HCT116 (cell line): ENCODE results near the gene CLDN15.

Experiments
- RAD21 ChIP-seq: IDR thresholded peaks from 2 replicates; pipeline ENCODE4 v1.6.1; 2012; ENCODE audit warnings: low read depth, mild to moderate bottlenecking
- SIN3A ChIP-seq: IDR thresholded peaks from 2 replicates; pipeline ENCODE4 v1.6.1; 2012; ENCODE audit warnings: low read depth
- YY1 ChIP-seq: IDR thresholded peaks from 2 replicates; pipeline ENCODE4 v1.6.1; 2011; ENCODE audit warnings: low read length, low read depth, moderate library complexity, mild to moderate bottlenecking; ENCODE audit not compliant: insufficient replicate concordance; ENCODE audit errors: extremely low read depth
- TF ChIP-seq, protein P1 (sequence below), 3 experiments: fragments of 200-600 bp in 1 of 3; sonication (generic) in 1 of 3; IDR thresholded peaks in 2 of 3; conservative IDR thresholded peaks in 1 of 3; 2 replicates each; pipeline ENCODE4 v1.5.1; 2012 to 2017; ENCODE audit warnings: low read depth in 2 of 3, low read length in 2 of 3, antibody characterized with exemption in 1 of 3, borderline replicate concordance in 1 of 3, control low read depth in 1 of 3, mild to moderate bottlenecking in 1 of 3, mixed read lengths in 1 of 3, mixed run types in 1 of 3, moderate library complexity in 1 of 3; ENCODE audit not compliant: insufficient read depth in 1 of 3
- TF ChIP-seq, protein P2 (sequence below): IDR thresholded peaks from 2 replicates; pipeline ENCODE4 v1.6.1; 2012; ENCODE audit warnings: low read depth

DNA sequence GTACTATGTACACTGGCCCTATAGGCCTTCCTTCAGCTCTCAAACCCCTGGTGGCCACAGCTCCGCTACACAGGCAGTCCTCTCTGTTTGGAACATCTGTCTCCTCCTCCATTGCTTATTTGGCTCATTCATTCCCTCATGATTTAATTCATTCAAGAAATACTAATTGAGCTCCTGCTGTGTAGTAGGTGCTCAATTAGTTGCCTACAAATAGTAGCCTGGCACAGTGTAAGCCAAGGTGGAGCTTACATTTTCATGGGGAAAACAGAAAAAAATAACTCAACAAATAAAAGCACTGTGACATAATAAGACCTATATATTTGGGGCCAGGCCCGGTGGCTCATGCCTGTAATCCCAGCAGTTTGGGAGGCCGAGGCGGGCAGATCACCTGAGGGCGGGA, 10.7 kb upstream of the CLDN15 start:
- TF ChIP-seq RAD21 (no peak), SIN3A (no peak), YY1 (no peak)
- TF ChIP-seq, protein P1, sequence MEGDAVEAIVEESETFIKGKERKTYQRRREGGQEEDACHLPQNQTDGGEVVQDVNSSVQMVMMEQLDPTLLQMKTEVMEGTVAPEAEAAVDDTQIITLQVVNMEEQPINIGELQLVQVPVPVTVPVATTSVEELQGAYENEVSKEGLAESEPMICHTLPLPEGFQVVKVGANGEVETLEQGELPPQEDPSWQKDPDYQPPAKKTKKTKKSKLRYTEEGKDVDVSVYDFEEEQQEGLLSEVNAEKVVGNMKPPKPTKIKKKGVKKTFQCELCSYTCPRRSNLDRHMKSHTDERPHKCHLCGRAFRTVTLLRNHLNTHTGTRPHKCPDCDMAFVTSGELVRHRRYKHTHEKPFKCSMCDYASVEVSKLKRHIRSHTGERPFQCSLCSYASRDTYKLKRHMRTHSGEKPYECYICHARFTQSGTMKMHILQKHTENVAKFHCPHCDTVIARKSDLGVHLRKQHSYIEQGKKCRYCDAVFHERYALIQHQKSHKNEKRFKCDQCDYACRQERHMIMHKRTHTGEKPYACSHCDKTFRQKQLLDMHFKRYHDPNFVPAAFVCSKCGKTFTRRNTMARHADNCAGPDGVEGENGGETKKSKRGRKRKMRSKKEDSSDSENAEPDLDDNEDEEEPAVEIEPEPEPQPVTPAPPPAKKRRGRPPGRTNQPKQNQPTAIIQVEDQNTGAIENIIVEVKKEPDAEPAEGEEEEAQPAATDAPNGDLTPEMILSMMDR (IDR thresholded peaks at IDR 0.05 in 2 of 3, conservative IDR thresholded peaks at IDR 0.05 in 1 of 3; ENCODE audit: borderline replicate concordance in 1 of 3, insufficient read depth in 1 of 3, low read depth in 2 of 3, low read length in 2 of 3), result 0 out of 6 replicates have a peak, but pooled peaks of 2 of the 3 experiments have one; percentile 6 to 14
- TF ChIP-seq, protein P2, sequence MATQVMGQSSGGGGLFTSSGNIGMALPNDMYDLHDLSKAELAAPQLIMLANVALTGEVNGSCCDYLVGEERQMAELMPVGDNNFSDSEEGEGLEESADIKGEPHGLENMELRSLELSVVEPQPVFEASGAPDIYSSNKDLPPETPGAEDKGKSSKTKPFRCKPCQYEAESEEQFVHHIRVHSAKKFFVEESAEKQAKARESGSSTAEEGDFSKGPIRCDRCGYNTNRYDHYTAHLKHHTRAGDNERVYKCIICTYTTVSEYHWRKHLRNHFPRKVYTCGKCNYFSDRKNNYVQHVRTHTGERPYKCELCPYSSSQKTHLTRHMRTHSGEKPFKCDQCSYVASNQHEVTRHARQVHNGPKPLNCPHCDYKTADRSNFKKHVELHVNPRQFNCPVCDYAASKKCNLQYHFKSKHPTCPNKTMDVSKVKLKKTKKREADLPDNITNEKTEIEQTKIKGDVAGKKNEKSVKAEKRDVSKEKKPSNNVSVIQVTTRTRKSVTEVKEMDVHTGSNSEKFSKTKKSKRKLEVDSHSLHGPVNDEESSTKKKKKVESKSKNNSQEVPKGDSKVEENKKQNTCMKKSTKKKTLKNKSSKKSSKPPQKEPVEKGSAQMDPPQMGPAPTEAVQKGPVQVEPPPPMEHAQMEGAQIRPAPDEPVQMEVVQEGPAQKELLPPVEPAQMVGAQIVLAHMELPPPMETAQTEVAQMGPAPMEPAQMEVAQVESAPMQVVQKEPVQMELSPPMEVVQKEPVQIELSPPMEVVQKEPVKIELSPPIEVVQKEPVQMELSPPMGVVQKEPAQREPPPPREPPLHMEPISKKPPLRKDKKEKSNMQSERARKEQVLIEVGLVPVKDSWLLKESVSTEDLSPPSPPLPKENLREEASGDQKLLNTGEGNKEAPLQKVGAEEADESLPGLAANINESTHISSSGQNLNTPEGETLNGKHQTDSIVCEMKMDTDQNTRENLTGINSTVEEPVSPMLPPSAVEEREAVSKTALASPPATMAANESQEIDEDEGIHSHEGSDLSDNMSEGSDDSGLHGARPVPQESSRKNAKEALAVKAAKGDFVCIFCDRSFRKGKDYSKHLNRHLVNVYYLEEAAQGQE, result no peak
